HUES48 (cell line): ENCODE results near the gene CFAP300.
A peak's percentile ranks its signal among the peaks of the same experiment; 100 is the strongest.

Experiments
- H3K27ac ChIP-seq: one replicate; pipeline ENCODE4 v1.7.0; 2013; ENCODE audit warnings: low read depth, low read length, inconsistent platforms
- H3K27me3 ChIP-seq: 2 replicates; pipeline ENCODE4 v1.6.1; 2013; ENCODE audit warnings: mild to moderate bottlenecking, low read length; ENCODE audit not compliant: control insufficient read depth, insufficient read depth
- H3K36me3 ChIP-seq: 2 replicates; pipeline ENCODE4 v1.6.1; 2013; ENCODE audit warnings: low read length; ENCODE audit not compliant: control insufficient read depth, insufficient read depth
- H3K4me1 ChIP-seq: 2 replicates; pipeline ENCODE4 v1.6.1; 2013; ENCODE audit warnings: mild to moderate bottlenecking, low read length; ENCODE audit not compliant: control insufficient read depth, insufficient read depth
- H3K4me3 ChIP-seq: 2 replicates; pipeline ENCODE4 v1.5.1; 2013; ENCODE audit warnings: mild to moderate bottlenecking, low read depth, low read length
- H3K9ac ChIP-seq: 2 replicates; pipeline ENCODE4 v1.6.1; 2013; ENCODE audit warnings: mild to moderate bottlenecking, low read depth, low read length, moderate library complexity
- H3K9me3 ChIP-seq: 2 replicates; pipeline ENCODE4 v1.6.1; 2013; ENCODE audit warnings: low read length; ENCODE audit not compliant: control insufficient read depth, insufficient read depth

The CFAP300 gene

GRCh38 chr11:102112509-102112821 lies 65.2 kb downstream of the CFAP300 start:
- peak overlapping the region; percentile 91 for H3K9ac ChIP-seq
- peak overlapping the region; percentile 80 for H3K4me3 ChIP-seq
- peaks cover 60% of the 10 kb centered on the region for H3K4me1 ChIP-seq
- no peaks in the 10 kb centered on the region for H3K27me3 ChIP-seq
- H3K9me3 ChIP-seq: no peaks in the 10 kb centered on the region
- peaks cover 10% of the 10 kb centered on the region; the same call in 1 of the 2 replicates for H3K36me3 ChIP-seq
- peak overlapping the region; percentile 98 for H3K27ac ChIP-seq

GRCh38 chr11:102114032-102114431 lies 66.8 kb downstream of the CFAP300 start:
- H3K27me3 ChIP-seq: no peaks in the 10 kb centered on the region
- H3K9ac ChIP-seq: no peak overlapping the region
- H3K27ac ChIP-seq: peak overlapping the region; percentile 98
- H3K4me1 ChIP-seq: peaks cover 72% of the 10 kb centered on the region
- peaks cover 11% of the 10 kb centered on the region; the same call in 1 of the 2 replicates for H3K36me3 ChIP-seq
- H3K9me3 ChIP-seq: no peaks in the 10 kb centered on the region
- peak overlapping the region; percentile 18; the same call in 1 of the 2 replicates for H3K4me3 ChIP-seq

GRCh38 chr11:102115557-102115956 lies 68.3 kb downstream of the CFAP300 start:
- H3K27ac ChIP-seq: peak overlapping the region; percentile 91
- peak overlapping the region; percentile 46 for H3K4me3 ChIP-seq

GRCh38 chr11:102116453-102117205 lies 69.4 kb downstream of the CFAP300 start:
- peak overlapping the region; percentile 91 for H3K27ac ChIP-seq

More at GRCh38 chr11:102115557-102115956, 68.3 kb downstream of the CFAP300 start:
- Histone ChIP-seq H3K4me1 (peaks cover 81% of the 10 kb centered on the region), H3K27me3 (no peaks in the 10 kb centered on the region), H3K9ac (no peak overlapping the region), H3K9me3 (no peaks in the 10 kb centered on the region), H3K36me3 (peaks cover 11% of the 10 kb centered on the region; the same call in 1 of the 2 replicates)

GRCh38 chr11:102117472-102118113 lies 70.4 kb downstream of the CFAP300 start:
- no peak overlapping the region for H3K9ac ChIP-seq
- no peak overlapping the region for H3K4me3 ChIP-seq
- H3K4me1 ChIP-seq: peaks cover 84% of the 10 kb centered on the region
- no peak overlapping the region for H3K27ac ChIP-seq
- no peaks in the 10 kb centered on the region for H3K27me3 ChIP-seq
- H3K9me3 ChIP-seq: no peaks in the 10 kb centered on the region
- peaks cover 11% of the 10 kb centered on the region; the same call in 1 of the 2 replicates for H3K36me3 ChIP-seq

More at GRCh38 chr11:102116453-102117205, 69.4 kb downstream of the CFAP300 start:
- H3K4me3 ChIP-seq: no peak overlapping the region
- peaks cover 11% of the 10 kb centered on the region; the same call in 1 of the 2 replicates for H3K36me3 ChIP-seq
- no peak overlapping the region for H3K9ac ChIP-seq
- H3K4me1 ChIP-seq: peaks cover 87% of the 10 kb centered on the region
- no peaks in the 10 kb centered on the region for H3K9me3 ChIP-seq
- no peaks in the 10 kb centered on the region for H3K27me3 ChIP-seq

GRCh38 chr11:102118937-102119336 lies 71.7 kb downstream of the CFAP300 start:
- Histone ChIP-seq H3K4me3 (peak overlapping the region; percentile 10; the same call in 1 of the 2 replicates), H3K4me1 (peaks cover 74% of the 10 kb centered on the region), H3K36me3 (peaks cover 11% of the 10 kb centered on the region; the same call in 1 of the 2 replicates), H3K9ac (no peak overlapping the region), H3K27me3 (no peaks in the 10 kb centered on the region), H3K9me3 (peaks cover 3% of the 10 kb centered on the region; the same call in 1 of the 2 replicates), H3K27ac (peak overlapping the region; percentile 53)

- Histone ChIP-seq H3K9me3 (peaks cover 7% of the 10 kb centered on the region), H3K9ac (no peak overlapping the region), H3K36me3 (peaks cover 12% of the 10 kb centered on the region), H3K4me3 (0 out of 2 replicates have a peak overlapping the region, but pooled peaks have one; percentile 24), H3K27me3 (no peaks in the 10 kb centered on the region), H3K27ac (peak overlapping the region; percentile 53), H3K4me1 (peaks cover 64% of the 10 kb centered on the region)
Measured at GRCh38 chr11:102119997-102120396, 72.8 kb downstream of the CFAP300 start.

- H3K9me3 ChIP-seq: peaks cover 7% of the 10 kb centered on the region
- peak overlapping the region; percentile 53 for H3K27ac ChIP-seq
- H3K4me1 ChIP-seq: peaks cover 59% of the 10 kb centered on the region
- no peaks in the 10 kb centered on the region for H3K27me3 ChIP-seq
- peaks cover 12% of the 10 kb centered on the region for H3K36me3 ChIP-seq
- H3K9ac ChIP-seq: no peak overlapping the region
- H3K4me3 ChIP-seq: no peak overlapping the region
Measured at GRCh38 chr11:102120437-102120973, 73.3 kb downstream of the CFAP300 start.

GRCh38 chr11:102121329-102121728 lies 74.1 kb downstream of the CFAP300 start:
- Histone ChIP-seq H3K9ac (no peak overlapping the region), H3K27ac (no peak overlapping the region), H3K27me3 (no peaks in the 10 kb centered on the region), H3K36me3 (peaks cover 19% of the 10 kb centered on the region), H3K4me1 (peaks cover 51% of the 10 kb centered on the region), H3K9me3 (peaks cover 14% of the 10 kb centered on the region), H3K4me3 (no peak overlapping the region)
